GM21390 (cell line): ENCODE data around the gene PTGES2.
"Not testable (repeated sequence)": the region's sequence is repeated elsewhere in the genome, so short reads cannot be mapped to it uniquely, and the experiment has no call there.

ENCODE experiments used
- ATAC-seq: cut with Tn5 transposase; IDR thresholded peaks from one replicate; pipeline ENCODE4 v1.9.1; 2021; ENCODE audit not compliant: unreplicated experiment

PTGES2 gene

DNA sequence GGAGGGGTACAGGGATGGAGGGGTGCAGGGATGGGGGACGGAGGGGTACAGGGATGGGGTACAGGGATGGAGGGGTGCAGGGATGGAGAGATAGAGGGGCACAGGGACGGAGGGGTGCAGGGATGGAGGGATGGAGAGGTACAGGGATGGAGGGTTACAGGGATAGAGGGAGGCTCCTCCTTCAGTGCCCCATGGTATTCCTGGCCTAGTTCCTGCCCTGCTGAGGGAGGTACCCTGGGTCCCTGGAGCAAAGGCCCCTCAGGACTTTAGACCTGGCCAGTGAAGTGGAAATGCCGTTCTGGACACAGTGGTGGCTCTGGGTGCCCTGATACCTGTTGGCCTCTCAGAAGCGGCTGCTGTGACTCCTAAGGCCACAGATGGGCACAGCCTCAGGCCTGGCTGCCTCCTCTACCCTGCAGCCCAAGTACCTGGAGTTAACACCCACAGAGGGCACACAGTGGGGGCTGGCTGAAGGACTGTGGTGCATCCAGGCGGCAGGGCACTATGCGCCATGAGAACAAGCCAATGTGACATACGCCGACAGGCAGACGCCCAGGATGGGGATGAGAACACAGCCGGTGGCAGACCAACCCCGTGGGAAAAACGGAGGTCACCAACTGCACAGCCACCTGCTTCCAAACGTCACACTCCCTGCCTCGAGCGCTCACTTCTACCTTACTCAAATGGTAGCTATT is 8.4 kb downstream of the PTGES2 start:
- no peak for ATAC-seq

DNA sequence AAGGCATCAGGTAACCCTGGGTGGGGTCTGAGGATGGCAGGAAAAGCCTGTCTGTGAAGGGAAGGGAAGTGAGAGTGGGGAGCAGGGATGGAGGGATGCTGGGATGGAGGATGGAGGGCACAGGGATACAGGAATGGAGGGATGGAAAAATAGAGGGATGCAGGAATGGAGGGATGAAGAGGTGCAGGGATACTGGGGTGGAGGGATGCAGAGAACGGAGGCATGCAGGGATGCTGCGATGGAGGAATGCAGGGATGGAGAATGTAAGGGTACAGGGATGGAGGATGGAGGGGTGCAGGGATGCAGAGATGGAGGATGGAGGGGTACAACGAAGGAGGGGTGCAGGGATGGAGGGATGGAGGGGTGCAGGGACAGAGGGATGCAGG is 9.1 kb downstream of the PTGES2 start:
- no peak for ATAC-seq

DNA sequence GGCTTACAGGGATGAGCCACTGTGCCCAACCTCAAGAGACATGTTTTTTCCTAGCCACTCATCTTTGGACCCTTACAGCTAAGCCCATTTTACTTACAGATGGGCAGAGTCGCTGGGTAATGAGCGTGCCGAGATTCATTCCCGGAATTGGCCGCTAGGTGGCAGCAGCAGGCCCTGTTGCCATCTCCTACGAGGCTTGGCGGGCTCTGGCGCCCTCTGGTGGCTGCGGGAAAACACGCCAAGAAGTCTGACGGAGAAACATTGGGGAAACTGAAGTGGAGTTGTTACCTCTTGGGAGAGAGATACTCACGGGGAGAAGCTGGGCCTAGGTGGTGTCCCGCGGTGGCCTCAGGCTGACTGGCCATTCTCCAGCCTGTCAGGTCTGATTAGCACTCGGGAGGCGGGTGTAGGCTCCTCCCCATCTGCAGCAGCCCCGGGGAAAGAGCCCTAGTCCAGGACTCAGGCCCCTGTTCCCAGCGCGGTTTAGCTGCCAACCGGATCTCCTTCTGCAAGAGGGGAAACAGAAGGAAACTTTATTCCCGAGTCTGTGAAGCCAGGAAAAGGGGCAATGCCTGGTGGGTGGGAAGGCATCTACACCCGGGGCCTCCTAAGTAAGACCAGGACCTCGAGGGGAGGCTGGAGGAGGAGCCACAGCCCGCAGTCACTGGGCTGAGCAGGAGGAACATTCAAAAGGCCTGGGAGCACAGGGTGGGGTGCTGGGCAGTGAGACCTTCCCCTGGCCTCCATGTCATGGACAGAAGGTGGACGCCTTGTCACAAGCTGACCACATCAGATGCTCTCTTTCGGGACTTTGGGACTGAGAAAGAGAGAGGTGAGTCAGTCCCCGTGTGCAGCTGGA is 9.7 kb downstream of the PTGES2 start:
- ATAC-seq, result no peak

DNA sequence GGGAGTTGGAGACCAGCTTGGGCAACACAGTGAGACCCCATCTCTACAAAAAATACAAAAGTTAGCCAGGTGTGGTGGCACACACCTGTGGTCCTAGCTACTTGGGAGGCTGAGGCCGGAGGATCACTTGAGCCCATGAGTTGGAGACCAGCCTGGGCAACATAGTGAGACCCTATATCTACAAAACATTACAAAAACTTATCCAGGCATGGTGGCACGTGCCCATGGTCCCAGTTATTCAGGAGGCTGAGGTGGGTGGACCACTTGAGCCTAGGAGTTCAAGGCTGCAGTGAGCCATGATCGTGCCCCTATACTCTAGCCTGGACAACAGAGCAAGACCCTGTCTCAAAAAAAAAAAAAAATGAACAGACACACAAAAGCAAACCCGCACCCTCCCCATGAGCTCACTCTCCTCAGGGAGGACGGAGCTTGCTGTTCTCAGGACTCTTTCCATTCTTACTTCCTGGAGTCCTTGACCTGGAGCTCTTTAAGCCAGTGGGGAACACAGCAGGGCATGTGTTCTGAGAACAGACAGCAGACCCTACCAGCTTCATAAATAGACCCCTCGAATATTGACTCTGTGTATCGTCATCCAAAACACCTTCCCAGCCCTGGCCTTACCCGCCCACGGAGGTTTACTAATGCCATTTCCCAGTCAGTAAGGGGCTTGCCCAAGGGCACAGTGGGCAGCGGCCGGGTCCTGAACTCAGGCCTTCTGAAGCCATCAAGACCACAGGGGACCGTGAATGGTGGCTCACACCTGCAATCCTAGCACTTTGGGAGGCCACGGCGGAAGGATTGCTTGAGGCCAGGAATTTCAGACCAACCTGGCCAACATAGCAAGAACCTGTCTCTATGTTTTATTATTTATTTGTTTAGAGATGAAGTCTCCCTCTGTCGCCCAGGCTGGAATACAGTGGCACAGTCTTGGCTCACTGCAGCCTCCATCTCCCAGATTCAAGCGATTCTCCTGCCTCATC is 11.1 kb downstream of the PTGES2 start:
- no peak for ATAC-seq

DNA sequence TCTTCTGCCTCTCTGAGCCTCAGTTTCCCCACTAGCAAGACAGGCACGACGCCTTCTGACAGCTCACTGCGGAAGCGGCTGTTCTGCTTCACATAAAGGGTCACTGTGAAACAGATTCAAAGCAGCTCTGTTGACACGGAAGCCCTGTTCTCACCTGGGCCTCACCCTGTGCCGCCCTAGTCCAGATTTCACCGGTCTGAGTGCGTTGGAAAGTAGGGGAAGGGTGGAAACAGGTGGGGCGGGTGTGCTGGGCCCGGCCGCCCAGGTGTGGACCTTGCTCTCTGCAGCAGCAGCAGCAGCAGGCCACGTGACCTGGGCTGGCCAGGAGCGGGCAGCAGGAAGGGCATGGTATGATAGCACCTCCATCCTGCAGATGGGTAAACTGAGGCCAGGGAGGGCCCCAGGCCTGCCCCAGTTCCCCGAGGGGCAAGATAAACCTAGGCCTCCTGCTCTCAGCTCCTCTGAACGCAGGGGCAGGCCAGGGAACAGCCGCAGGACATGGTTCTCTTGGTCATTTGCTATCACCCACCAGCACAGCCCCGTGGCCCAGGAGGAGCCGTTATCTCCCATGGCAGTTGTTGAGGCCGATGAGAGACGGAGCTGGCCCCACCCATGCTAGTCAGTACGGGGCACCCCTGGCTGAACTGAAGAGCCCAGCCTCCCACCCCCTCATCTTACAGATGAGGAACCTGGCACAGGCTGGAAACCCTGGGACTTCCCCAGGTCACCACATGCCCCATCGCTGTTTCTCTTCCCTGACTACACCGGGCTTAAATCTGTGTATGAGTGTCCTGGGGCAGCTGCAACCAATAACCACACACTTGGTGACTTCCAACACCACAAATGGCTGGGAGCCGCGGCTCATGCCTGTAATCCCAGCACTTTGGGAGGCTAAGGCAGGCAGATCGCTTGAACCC is 12.1 kb downstream of the PTGES2 start:
- no peak for ATAC-seq

DNA sequence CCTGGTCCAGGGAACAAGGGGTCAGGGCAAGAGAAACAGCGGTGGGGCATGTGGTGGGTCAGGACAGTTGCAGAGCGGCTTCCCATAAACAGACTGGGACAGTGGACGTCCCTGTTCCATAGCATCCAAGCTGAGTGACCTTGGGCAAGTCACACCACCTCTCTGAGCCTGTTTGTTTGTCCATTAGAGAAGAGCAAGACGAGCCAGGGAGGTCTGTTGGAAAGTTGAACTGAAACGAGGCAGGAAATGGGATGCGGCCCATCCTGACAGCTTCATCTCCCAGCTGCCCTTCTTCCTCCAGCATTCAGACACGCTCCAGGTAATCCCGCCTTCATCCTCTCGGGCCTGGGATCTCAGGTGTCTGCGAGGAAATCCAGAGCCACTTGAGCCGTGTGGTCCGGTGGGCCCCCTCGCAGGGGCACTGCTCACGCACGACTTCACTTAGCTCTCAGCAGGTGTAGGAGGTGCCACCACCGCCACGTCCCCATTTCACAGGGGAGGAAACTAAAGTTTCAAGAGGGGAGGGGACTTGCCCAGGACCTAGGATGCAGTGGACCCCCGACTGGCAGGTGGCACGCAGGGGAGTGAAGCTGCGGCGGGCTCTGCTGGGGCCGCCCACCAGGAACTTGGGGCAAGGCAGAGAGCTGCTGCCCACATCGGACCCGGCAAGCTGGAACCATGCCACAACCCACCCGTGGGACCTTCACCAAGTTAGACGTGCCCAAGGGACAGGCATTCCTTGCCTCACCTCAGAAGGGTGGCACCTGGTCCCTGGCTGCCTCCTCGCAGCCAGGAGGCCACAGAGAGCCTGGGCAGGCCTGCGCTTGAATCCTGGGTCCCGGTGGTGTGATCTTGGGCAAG is 13.0 kb downstream of the PTGES2 start:
- no peak for ATAC-seq

DNA sequence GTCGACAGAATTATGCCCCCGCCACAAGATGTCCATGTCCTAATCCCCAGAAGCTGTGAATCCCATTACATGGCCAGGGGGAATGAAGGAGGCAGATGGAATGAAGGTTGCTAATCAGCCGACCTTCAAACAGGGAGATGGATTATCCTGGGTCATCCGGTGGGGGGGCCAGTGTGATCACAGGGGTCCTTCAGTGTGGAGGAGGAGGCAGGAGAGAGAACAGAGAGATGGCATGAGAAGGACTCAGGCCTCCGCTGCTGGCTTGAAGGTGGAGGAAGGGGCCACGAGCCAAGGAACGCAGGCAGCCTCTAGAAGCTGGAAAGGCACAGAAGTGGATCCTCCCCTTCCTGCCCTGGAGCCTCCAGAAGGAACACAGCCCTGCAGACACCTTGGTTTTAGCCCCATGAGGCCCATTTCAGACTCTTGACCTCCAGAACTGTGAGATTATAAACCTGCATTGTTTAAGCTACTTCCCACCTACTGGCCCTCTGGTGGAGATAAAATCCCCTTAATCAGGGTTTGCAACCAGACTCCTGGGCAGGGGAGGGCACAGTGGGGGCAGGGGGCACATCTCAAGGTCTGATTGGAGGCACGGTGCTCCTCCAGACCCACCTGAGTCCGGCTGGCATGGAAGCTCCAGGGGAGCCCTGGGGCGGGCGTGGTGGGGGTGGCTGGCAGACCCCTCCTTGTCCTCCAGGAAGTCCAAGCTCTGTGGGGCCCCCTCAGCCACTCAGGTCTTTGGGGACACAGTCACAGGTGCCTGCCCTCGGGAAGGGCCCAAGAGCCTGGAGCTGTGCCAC is 13.8 kb downstream of the PTGES2 start:
- no peak for ATAC-seq

DNA sequence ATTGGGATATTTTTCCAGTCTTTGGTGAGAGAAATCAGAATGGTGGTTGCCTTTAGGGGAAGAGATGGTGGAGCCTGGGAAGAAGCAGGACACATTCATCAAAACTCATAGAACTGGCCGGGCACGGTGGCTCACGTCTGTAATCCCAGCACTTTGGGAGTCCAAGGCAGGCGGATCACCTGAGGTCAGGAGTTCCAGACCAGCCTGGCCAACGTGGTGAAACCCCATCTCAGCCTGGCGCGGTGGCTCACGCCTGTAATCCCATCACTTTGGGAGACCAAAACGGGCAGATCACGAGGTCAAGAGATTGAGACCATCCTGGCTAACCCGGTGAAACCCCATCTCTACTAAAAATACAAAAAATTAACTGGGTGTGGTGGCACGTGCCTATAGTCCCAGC is 15.8 kb downstream of the PTGES2 start:
- ATAC-seq, result not testable (repeated sequence)

DNA sequence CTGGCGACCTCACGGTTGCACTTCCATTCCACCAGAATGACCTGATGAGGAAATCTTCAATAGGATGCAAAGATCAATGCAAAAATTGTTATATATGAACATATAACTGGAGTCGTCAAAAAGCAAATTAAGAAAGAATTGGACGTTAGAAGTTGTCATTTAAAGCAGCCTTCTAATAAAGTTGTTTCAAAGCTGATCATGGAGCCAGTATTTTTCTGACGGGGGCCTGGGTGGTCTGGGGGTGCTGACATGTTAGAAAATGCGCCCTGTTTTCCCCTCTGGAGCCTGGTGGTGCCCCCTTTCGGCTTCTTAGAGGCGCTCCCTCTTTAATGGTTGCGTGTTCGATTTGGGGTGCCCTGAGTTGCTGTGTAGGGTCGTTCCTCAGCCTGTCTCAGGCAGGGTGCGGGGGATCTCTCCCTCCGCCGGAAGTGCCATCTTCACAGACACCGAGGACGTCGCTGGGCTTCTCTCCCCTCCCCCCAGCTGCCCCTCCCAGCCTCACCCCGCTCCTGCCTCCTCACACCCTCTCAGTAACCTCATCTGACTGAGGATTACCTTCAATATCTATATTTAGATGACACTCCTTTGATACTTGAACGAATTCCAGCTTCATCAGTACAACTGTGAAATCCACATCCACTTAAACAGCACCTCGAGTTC is 18.3 kb downstream of the PTGES2 start:
- ATAC-seq, result no peak

DNA sequence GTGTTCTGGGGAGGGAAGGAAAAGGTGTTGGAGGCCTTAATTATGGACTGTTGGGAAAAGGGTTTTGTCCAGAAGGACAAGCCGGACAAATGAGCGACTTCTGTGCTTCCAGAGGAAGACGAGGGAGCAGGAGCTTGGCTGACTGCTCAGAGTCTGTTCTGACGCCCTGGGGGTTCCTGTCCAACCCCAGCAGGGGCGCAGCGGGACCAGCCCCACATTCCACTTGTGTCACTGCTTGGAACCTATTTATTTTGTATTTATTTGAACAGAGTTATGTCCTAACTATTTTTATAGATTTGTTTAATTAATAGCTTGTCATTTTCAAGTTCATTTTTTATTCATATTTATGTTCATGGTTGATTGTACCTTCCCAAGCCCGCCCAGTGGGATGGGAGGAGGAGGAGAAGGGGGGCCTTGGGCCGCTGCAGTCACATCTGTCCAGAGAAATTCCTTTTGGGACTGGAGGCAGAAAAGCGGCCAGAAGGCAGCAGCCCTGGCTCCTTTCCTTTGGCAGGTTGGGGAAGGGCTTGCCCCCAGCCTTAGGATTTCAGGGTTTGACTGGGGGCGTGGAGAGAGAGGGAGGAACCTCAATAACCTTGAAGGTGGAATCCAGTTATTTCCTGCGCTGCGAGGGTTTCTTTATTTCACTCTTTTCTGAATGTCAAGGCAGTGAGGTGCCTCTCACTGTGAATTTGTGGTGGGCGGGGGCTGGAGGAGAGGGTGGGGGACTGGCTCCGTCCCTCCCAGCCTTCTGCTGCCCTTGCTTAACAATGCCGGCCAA is 19.1 kb downstream of the PTGES2 start:
- ATAC-seq, result no peak

DNA sequence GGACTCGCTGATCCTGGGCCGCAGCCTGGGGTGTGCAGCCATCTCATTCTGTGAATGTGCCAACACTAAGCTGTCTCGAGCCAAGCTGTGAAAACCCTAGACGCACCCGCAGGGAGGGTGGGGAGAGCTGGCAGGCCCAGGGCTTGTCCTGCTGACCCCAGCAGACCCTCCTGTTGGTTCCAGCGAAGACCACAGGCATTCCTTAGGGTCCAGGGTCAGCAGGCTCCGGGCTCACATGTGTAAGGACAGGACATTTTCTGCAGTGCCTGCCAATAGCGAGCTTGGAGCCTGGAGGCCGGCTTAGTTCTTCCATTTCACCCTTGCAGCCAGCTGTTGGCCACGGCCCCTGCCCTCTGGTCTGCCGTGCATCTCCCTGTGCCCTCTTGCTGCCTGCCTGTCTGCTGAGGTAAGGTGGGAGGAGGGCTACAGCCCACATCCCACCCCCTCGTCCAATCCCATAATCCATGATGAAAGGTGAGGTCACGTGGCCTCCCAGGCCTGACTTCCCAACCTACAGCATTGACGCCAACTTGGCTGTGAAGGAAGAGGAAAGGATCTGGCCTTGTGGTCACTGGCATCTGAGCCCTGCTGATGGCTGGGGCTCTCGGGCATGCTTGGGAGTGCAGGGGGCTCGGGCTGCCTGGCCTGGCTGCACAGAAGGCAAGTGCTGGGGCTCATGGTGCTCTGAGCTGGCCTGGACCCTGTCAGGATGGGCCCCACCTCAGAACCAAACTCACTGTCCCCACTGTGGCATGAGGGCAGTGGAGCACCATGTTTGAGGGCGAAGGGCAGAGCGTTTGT is 19.9 kb downstream of the PTGES2 start:
- ATAC-seq, result no peak

DNA sequence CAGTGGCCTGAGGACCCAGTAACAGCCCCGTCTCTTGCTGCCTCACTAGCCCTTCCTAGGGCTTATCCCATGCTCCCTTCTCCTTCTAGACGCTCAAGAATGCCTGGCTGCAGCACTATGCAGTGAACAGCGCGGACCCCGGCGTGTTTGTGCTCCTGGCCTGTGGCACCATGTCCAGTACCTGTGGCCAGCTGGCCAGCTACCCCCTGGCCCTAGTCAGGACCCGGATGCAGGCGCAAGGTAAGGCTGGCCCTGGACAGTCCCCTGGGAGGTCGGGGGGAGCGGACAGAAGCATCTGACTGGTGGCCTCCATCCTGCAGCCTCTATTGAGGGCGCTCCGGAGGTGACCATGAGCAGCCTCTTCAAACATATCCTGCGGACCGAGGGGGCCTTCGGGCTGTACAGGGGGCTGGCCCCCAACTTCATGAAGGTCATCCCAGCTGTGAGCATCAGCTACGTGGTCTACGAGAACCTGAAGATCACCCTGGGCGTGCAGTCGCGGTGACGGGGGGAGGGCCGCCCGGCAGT is 20.5 kb downstream of the PTGES2 start:
- no peak for ATAC-seq

DNA sequence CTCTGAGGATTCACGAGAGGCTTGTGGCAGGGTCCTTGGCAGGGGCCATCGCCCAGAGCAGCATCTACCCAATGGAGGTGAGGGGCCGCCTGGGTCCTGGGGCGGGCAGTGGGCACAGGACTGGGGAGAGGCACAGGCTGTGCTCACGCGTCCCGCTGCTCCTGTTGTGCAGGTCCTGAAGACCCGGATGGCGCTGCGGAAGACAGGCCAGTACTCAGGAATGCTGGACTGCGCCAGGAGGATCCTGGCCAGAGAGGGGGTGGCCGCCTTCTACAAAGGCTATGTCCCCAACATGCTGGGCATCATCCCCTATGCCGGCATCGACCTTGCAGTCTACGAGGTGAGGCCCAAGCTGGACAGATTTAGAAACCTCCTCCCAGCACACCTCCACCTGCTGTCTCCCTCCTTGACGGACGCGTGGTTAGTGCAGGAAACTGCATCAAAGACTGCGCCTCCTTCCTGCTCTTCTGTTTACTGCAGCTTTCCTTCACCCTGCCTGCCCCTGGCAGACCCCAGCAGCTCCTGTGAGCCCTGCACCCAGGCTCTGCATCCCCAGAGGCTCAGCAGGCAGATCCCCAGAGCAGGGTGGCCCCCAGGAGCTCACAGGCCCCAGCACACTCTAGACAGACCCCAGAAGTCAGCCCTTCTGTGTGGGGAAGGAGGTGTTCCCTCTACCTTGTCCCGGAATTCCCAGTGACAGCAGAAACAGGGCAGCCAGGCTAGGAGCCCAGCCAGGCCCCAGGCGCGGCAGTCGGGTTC is 21.2 kb downstream of the PTGES2 start:
- no peak for ATAC-seq

DNA sequence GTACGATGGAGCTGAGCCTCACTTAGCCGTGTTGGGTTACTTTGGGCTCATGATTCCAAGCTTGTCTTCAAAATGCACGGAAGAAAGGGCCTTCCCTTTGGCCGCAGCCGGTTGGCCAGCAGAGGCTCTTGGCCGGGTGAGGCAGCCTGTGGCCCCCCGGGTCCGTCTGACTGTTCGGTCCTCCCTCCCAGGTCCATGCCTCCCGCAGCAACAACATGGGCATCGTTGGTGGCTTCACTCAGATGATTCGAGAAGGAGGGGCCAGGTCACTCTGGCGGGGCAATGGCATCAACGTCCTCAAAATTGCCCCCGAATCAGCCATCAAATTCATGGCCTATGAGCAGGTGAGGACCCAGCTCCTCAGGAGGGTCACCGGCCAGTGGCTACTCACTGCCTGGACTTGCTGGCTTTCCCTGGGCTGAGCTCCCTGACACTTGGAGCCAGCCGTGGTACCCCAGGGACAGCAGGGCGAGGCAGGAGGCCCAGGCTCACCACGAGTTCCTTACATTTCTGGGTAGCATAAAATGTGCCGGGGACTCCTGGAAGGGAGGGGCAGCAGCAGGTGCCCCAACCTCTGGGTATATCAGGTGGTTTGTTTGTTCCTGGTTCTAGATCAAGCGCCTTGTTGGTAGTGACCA is 21.9 kb downstream of the PTGES2 start:
- no peak for ATAC-seq

DNA sequence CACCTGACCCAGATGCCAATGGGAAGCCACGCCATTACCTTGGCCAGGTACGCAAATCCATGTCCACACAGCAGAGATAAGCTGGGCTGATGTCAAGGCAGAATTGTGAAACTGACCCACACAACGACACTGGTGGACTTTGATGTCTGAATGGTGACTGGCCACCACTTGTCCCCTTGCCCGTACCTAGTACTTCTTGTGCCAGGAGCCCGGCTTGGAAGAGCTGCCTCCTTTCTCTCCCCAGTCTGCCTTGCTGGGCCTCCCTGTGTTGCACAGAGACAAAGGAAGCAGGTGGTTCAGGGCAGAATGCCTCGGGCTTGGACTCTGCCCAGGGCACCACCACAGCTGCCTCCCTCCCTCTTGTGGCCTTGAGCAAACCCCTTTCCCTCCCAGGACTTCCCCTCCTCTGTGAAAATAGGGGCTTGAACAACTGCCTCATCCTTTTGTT is 23.3 kb downstream of the PTGES2 start:
- no peak for ATAC-seq
